GM18519 (cell line): ENCODE measurements around the gene PRKCD.
A peak's percentile ranks its signal among the peaks of the same experiment; 100 is the strongest.

Experiments
- ATAC-seq: cut with Tn5 transposase; IDR thresholded peaks from one replicate; pipeline ENCODE4 v1.9.1; 2021; ENCODE audit warnings: mild to moderate bottlenecking, moderate library complexity; ENCODE audit not compliant: unreplicated experiment, low FRiP score

The PRKCD gene

DNA sequence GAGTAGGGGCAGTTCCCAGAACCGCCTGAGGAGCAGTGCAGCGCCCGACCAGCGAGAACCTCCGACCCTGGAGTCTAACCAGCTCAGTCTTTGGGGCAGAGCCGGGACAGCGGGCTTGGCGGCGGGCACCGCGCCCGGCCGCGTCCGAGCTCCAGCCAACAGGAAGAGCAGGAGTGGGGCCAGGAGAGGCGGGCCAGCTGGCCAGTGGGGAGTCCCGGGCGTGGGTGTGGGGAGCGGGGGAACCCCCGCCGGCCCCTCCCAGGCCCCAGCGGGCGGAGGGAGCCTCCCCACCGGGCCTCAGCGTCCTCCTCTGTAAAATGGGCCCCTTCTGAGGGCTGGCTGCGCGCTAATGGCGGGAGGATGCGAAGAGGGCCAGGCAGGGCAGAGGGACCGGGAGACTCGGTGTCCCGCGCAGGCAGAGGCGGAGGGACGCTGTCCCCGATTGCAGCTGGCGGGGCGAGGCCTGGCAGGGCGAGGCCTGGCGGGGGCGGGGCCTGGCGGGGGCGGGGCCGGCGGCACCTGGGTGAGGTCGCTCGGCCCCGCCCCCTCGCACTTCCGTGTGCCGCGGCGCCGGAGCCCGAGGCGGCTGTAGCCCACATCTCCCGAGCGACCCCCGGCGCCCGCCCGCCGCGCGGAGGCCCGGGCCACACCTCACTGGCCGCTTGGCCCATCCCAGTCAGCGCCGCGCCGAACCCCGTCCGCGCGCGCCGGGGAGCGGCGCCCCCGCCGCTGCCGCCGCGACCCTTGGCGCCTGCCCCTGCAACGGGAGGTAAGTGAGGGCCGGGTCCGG is at the start of gene PRKCD:
TSS of gene PRKCD (plus strand) at position 550 of the 790 bp plus-strand sequence. CDS start 17,214 bp downstream, outside the sequence.
- no peak for ATAC-seq

DNA sequence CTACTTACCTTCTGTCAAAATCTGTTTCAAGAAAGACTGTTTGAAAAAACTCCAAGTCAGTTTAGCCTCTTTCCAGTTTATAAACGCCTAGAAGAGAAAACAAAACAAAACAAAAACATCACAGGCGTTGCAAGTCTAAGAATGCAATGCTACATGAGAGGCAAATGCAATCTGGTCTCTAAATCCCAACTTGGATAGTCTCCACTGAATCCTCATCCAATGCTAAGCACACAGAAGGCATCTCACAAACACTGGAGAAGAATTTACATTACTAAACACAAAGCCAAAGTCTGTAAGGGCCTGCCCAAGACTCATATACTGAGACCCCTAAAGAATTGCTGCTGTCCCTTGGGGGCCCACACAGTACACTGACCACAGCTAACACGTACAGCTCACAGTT is 49.2 kb upstream of the PRKCD start:
- ATAC-seq = no peak

GRCh38 chr3:53113293-53114010 is 47.6 kb upstream of the PRKCD start:
- ATAC-seq = no peak

GRCh38 chr3:53114011-53114400 is 47.0 kb upstream of the PRKCD start:
- ATAC-seq = no peak

GRCh38 chr3:53114412-53115074 is 46.5 kb upstream of the PRKCD start:
- ATAC-seq = no peak

DNA sequence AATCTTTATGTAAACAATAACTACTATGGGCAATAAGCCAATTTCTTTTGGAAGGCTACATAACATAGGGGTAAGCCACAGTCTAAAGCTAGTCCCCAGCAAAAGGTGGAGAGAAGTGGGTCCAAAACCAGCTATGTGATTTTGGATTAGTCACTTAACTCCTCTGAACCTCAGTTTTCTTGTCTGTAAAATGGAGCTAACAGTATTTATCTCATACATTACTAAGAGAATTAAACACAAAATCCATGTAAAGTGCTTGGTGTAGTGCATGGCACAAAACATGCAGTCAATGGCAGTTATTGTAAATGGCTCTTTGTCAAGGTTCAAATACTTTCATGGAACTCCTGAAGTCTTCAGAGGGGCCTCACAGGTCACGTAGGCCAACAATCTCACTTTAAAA is 44.1 kb upstream of the PRKCD start:
- ATAC-seq = no peak

DNA sequence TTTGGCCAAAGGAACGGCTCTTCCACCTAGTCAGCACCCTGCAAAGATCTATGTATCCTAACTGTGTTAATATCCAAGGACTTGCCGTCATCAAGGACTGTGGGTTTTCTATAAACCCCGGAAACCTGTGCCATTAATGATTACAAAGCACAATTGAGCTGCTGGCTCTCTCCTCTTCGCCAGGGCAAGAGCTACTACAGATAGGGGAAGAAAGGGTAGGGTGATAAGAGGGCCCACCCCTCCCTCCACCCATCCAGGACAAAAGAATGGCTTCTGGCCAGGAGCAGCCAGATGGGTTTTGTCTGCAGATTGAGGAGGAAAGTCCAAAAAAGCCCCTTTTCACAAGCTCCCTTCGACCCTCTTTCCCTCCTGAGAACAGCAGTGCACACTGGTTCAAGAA is 40.7 kb upstream of the PRKCD start:
- ATAC-seq = no peak

DNA sequence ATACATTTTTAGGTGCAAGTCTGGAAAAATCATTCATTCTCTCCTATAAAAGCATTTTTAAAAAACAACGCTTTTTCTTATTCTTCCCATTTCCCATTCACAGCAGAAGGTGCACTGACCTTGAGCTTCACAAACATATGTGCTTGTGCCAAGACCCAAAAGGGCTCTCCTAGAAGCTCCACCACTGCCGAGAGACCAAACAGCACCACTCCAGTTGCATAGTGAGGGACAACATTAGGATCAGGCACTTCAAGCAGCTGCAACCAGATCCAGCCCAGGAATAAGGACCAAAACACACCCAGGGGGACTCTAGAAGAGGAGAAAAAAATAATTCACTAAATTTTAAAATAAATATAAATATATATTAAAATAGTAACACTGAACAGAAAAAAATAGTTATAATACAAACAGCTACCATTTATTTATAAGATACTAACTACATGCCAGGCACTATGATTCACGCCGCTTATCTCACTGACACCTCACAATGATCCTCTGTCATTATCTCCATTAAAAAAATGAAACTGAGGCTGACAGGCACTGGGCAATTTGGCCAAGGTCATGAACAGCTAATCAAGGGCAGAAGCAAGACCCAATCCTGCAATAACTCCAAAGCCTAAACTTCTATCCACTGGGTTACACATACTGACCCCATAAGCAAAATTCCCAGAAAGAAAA is 38.6 kb upstream of the PRKCD start:
- no peak for ATAC-seq

GRCh38 chr3:53122933-53123305 is 38.1 kb upstream of the PRKCD start:
- no peak for ATAC-seq

DNA sequence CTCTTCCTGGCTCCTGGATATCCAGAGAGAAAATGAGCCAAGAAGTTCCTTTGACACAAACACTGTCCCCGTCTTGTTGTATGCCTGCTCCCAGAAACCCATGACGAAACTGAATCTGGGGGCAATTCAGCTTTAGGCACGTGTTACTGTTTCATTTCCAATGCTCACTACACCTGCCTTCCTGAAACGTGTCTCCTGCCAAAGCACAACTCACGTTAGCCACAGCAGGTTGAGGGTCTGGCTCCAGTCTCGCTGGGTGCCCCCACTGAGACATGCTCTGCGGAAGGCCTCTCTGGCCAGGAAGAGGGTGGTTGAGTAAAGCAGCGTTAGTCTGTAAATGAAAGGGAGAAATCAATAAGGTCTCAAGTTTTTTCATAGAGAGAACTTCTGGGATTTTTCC is 37.5 kb upstream of the PRKCD start:
- ATAC-seq = no peak

GRCh38 chr3:53123953-53124352 is 37.1 kb upstream of the PRKCD start:
- ATAC-seq = no peak

- ATAC-seq = no peak
These were observed 34.4 kb upstream of the PRKCD start for GRCh38 chr3:53126601-53127000.

DNA sequence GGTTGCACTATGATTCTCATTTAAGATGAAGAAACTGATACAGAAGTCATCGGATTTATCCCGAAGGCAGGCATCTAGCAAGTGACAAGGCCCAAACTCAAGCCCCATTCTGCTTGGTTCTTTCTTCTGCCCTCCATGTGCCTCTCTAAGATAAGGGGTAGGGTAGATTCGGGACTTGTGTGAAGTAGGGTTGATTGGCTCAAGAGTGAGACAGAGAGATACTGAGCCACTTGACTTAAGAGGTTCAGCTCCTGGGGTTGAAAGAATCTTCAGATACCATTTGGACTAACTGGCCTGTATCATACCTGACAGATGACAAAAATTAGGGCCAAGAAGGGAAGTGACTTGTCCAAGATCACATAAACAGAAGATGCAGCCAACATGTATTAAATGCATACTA is 31.7 kb upstream of the PRKCD start:
- no peak for ATAC-seq

DNA sequence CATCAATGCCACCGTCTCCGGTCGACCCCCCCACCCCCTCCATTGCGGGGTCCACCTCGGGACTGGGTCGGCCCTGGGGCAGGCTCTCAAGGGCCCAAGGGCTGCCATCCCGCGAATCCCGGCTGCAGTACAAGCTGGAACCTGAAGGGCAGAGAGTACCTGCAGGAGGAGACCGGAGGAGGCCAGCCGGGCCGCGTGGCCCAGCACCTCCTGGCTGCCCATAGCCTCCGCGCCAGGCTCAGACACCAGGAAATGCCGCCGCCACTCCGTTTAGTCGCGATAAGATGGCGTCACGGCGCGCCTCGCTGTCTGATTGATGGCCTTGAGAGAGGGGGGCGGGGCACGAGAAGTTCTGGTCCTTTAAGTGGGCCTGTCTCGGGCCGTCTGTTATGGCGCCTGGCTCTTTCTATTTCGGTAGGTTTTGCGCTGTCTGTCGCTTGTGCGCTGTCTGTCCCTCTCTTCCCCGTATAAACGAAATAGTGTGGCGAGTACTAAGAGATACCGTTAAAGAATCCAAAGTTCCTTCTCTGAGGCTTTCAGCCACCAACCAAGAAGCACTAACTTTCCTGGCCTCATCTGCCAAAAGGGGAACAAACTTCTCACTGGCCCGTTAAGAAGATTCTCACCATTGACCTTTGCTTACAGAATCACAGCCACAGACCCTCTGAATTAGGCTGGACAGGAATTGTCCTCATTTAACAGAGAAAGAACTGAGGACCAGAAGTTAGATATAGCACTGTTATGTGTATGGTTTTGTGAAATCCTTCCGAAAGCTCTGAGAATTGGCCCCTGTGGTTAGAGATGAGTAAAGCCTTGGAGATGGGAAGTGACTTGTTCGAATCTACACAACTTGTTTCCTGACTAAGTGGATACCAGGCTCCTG is 30.6 kb upstream of the PRKCD start, which contains the start of gene RFT1:
TSS of gene RFT1 (minus strand) at position 257 of the 883 bp plus-strand sequence. CDS start at position 222, 35 bp downstream.
- ATAC-seq = peak; percentile 48

- ATAC-seq = no peak
These were observed 29.9 kb upstream of the PRKCD start for GRCh38 chr3:53131096-53131495.

DNA sequence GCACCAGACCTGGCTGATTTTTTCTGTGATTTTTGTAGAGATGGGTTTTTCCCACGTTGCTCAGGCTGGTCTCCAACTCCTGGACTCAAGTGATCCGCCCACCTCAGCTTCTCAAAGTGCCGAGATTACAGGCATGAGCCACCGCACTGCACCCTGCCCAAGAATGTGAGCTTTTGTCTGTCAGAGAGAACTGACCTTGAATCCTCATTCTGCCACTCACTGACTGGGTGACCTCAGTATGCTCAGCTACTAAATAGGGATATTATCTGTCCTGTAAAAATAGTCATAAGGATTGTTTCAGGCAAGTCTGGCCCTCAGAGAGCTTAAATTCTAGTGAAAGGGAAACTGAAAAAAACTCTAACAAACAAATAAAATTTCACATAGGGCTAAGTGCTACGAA is 28.7 kb upstream of the PRKCD start:
- ATAC-seq = no peak

DNA sequence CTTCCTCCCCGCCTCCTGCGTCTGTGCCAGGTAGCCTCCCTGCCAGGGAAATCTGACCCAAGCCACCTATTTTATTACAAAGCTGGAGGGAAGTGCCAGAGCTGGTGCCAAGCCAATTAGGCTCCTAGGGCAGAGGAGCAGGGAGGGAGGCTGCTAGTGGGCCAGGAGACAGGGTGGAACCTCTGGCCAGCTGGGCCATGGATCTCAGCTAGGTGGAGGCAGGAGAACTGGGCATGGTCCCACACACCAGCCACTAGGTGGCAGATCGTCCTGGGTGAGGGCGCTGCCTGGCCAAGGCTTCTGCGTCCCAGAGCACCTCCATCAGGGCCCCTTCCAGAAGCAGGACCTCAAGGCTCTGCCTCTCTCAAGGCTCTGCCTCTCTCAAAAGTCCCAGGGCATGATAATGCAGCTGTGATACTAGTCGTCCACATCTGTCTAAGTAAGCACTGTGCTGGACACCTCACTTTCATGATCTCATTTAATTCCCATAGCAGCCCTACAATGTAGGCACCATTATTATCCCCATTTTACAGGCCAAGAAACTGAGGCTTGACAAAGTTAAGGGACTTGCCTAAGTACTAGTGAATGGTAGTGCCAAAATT is 26.3 kb upstream of the PRKCD start:
- ATAC-seq = peak; percentile 51

- ATAC-seq = no peak
These were observed 23.8 kb upstream of the PRKCD start for GRCh38 chr3:53137221-53137620.

DNA sequence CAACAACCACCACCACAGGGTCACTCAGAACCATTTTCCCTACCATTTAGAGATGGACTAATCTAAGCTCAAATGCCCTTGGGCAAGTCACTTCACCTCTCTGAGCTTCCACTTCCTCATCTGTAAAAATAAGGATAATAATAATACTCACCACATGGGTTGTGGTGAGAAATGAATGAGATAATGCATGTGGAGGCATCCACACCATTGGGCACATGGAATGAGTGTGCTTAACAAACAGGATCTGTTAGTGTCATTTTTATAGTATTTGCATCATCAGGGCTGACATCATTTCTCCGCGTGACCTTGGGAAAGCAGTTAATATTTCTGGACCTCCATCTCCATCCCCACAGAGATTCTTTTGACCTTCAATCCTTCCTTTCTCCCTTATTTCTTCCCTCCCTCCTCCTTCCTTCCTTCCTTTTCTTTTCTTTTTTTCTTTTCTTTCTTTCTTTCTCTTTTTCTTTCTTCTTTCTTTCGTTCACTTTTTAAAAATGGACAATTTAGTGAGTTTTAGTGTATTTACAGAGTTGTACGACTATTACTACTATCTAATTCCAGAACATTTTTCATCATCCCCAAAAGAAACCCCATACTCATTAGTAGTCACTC is 23.1 kb upstream of the PRKCD start:
- no peak for ATAC-seq
